Measurements from ENCODE around the gene IQSEC1.
"Not testable (repeated sequence)": the region's sequence is repeated elsewhere in the genome, so short reads cannot be mapped to it uniquely, and the experiment has no call there.

Gene IQSEC1

GRCh38 chr3:12886736-12887135 lies 186.5 kb downstream of the IQSEC1 start:
- no peak for DNase-seq

- DNase-seq, result no peak
These were observed 187.0 kb downstream of the IQSEC1 start for GRCh38 chr3:12886106-12886679.

GRCh38 chr3:12885583-12885930 lies 187.7 kb downstream of the IQSEC1 start:
- no peak for DNase-seq

GRCh38 chr3:12884790-12885582 lies 188.2 kb downstream of the IQSEC1 start:
- DNase-seq, result no peak

- DNase-seq, result no peak
These were observed 189.0 kb downstream of the IQSEC1 start for GRCh38 chr3:12884186-12884680.

GRCh38 chr3:12882336-12883310 lies 190.6 kb downstream of the IQSEC1 start:
- DNase-seq, result no peak

GRCh38 chr3:12881858-12882257 lies 191.4 kb downstream of the IQSEC1 start:
- DNase-seq, result not testable (repeated sequence)

GRCh38 chr3:12879191-12879815 lies 193.9 kb downstream of the IQSEC1 start:
- no peak for DNase-seq

GRCh38 chr3:12878758-12879157 lies 194.5 kb downstream of the IQSEC1 start:
- DNase-seq, result not testable (repeated sequence)

- no peak for DNase-seq
These were observed 195.1 kb downstream of the IQSEC1 start for GRCh38 chr3:12878141-12878574.

- no peak for DNase-seq
These were observed 196.2 kb downstream of the IQSEC1 start for GRCh38 chr3:12877040-12877439.

- DNase-seq, result no peak
These were observed 197.1 kb downstream of the IQSEC1 start for GRCh38 chr3:12875857-12876836.

GRCh38 chr3:12871404-12871983 lies 201.7 kb downstream of the IQSEC1 start:
- no peak for DNase-seq

GRCh38 chr3:12870942-12871341 lies 202.3 kb downstream of the IQSEC1 start:
- DNase-seq, result peak in 2 of 5 experiments; percentile 30 to 31

GRCh38 chr3:12869035-12869621 lies 204.1 kb downstream of the IQSEC1 start:
- no peak for DNase-seq

- DNase-seq, result peak; percentile 23 to 48 (median 33)
These were observed 204.9 kb downstream of the IQSEC1 start for GRCh38 chr3:12868039-12869034.

GRCh38 chr3:12866836-12867235 lies 206.4 kb downstream of the IQSEC1 start:
- DNase-seq, result no peak

GRCh38 chr3:12865271-12865670 lies 208.0 kb downstream of the IQSEC1 start:
- DNase-seq, result no peak

GRCh38 chr3:12862387-12862786 lies 210.8 kb downstream of the IQSEC1 start:
- no peak for DNase-seq

Data from T-helper 2 cell (primary cell).